Measurements from ENCODE around the gene CEP78.

The CEP78 gene

GRCh38 chr9:78249542-78249941 is 13.7 kb downstream of the CEP78 start:
- Histone ChIP-seq H3K27me3 (no peaks in the 10 kb centered on the region), H3K4me1 (no peaks in the 10 kb centered on the region), H3K9me3 (no peaks in the 10 kb centered on the region), H3K36me3 (peaks cover 12% of the 10 kb centered on the region), H3K4me3 (ENCODE audit: low read depth, low read length) (no peak overlapping the region)
- no peak for DNase-seq
- no peak for TF ChIP-seq CTCF (IDR thresholded peaks at IDR 0.05; ENCODE audit: low read depth, low read length)

- Histone ChIP-seq H3K36me3 (peaks cover 9% of the 10 kb centered on the region; the same call in 1 of the 2 replicates), H3K27me3 (no peaks in the 10 kb centered on the region), H3K4me1 (no peaks in the 10 kb centered on the region), H3K4me3 (ENCODE audit: low read depth, low read length) (no peak overlapping the region), H3K9me3 (no peaks in the 10 kb centered on the region)
- DNase-seq, result no peak
- TF ChIP-seq CTCF (IDR thresholded peaks at IDR 0.05; ENCODE audit: low read depth, low read length), result no peak
Observed at GRCh38 chr9:78252616-78253015, 16.7 kb downstream of the CEP78 start.

- H3K4me3 ChIP-seq (ENCODE audit: low read depth, low read length), result no peak overlapping the region
- no peaks in the 10 kb centered on the region for H3K4me1 ChIP-seq
- no peaks in the 10 kb centered on the region for H3K27me3 ChIP-seq
- no peaks in the 10 kb centered on the region for H3K9me3 ChIP-seq
- DNase-seq, result no peak
- H3K36me3 ChIP-seq, result peaks cover 9% of the 10 kb centered on the region; the same call in 1 of the 2 replicates
- TF ChIP-seq CTCF (IDR thresholded peaks at IDR 0.05; ENCODE audit: low read depth, low read length), result no peak
Observed at GRCh38 chr9:78253285-78253684, 17.4 kb downstream of the CEP78 start.

GRCh38 chr9:78261403-78262001 is 25.6 kb downstream of the CEP78 start:
- Histone ChIP-seq H3K36me3 (peaks cover 10% of the 10 kb centered on the region), H3K4me3 (ENCODE audit: low read depth, low read length) (no peak overlapping the region), H3K27me3 (no peaks in the 10 kb centered on the region), H3K9me3 (no peaks in the 10 kb centered on the region), H3K4me1 (no peaks in the 10 kb centered on the region)
- peak; percentile 53; the same call in 1 of the 2 replicates for TF ChIP-seq CTCF (IDR thresholded peaks at IDR 0.05; ENCODE audit: low read depth, low read length)
- DNase-seq, result no peak

GRCh38 chr9:78262655-78263054 is 26.8 kb downstream of the CEP78 start:
- Histone ChIP-seq H3K27me3 (no peaks in the 10 kb centered on the region), H3K9me3 (no peaks in the 10 kb centered on the region), H3K4me3 (ENCODE audit: low read depth, low read length) (no peak overlapping the region), H3K4me1 (no peaks in the 10 kb centered on the region), H3K36me3 (peaks cover 18% of the 10 kb centered on the region)
- no peak for TF ChIP-seq CTCF (IDR thresholded peaks at IDR 0.05; ENCODE audit: low read depth, low read length)
- DNase-seq, result no peak

GRCh38 chr9:78267889-78268288 is 32.0 kb downstream of the CEP78 start:
- DNase-seq, result no peak

More at GRCh38 chr9:78267889-78268288, 32.0 kb downstream of the CEP78 start:
- Histone ChIP-seq H3K4me1 (no peaks in the 10 kb centered on the region), H3K27me3 (no peaks in the 10 kb centered on the region), H3K4me3 (ENCODE audit: low read depth, low read length) (no peak overlapping the region), H3K36me3 (peaks cover 18% of the 10 kb centered on the region), H3K9me3 (no peaks in the 10 kb centered on the region)
- TF ChIP-seq CTCF (IDR thresholded peaks at IDR 0.05; ENCODE audit: low read depth, low read length), result no peak
